Measurements from ENCODE around the gene FBXO34.

DNA sequence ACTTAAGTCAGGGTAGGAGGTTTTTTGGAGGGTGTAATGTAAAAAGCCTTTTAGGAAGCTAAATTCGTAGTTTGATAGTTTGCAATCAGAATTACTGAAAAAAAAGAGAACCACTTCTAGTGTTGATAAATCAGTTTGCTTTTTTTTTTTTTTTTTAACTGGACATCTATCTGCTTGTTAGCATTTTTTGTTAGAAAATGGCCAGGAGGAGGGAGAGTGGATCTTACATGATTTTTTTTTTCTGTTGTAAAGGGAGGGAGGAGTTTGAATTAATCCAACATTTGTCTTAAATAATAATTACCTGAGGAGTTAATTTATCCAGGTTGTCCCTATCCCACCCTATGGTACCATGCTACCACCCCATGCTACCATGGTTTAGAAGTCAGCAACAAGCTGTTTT lies 1.2 kb downstream of the FBXO34 start:
- TF ChIP-seq, protein P1, sequence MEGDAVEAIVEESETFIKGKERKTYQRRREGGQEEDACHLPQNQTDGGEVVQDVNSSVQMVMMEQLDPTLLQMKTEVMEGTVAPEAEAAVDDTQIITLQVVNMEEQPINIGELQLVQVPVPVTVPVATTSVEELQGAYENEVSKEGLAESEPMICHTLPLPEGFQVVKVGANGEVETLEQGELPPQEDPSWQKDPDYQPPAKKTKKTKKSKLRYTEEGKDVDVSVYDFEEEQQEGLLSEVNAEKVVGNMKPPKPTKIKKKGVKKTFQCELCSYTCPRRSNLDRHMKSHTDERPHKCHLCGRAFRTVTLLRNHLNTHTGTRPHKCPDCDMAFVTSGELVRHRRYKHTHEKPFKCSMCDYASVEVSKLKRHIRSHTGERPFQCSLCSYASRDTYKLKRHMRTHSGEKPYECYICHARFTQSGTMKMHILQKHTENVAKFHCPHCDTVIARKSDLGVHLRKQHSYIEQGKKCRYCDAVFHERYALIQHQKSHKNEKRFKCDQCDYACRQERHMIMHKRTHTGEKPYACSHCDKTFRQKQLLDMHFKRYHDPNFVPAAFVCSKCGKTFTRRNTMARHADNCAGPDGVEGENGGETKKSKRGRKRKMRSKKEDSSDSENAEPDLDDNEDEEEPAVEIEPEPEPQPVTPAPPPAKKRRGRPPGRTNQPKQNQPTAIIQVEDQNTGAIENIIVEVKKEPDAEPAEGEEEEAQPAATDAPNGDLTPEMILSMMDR (IDR thresholded peaks at IDR 0.05) = no peak
- no peak for TF ChIP-seq POLR2A (IDR thresholded peaks at IDR 0.05)
